Measurements from ENCODE around the gene PCCA. TPM values are rescaled to one million over a fixed set of nuclear protein-coding genes. Genes with fewer than 3 reads are reported as not detected.
"Not testable (repeated sequence)": the region's sequence is repeated elsewhere in the genome, so short reads cannot be mapped to it uniquely, and the experiment has no call there.

The PCCA gene
- total RNA-seq, 4 donors from 2014 or later = 29.5 to 55.5 (median 38.3) TPM

DNA sequence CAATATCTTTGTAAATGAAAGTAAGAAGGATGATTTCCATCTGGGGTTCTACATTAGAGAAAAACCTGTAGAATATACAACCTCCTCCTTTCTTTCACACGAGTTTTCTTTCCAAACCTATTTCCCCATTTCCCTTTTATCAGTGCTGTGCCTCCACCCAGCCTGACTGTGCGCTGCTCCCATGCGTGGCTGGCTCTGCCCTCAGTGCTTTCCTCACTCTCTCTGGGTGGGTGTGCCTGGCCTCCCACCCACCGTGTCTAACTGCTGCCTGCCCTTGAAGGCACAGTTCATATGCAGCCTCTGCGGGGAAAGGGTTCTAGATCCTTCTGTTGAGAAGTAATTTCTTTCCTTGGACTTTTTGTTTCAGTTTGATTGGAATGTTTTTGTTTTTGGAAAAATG is 70.7 kb downstream of the PCCA start:
- H3K27me3 ChIP-seq = no peaks in the 10 kb centered on the region
- H3K4me1 ChIP-seq = no peaks in the 10 kb centered on the region
- H3K27ac ChIP-seq = no peak overlapping the region
- H3K36me3 ChIP-seq = peaks cover 0 to 27% (median 0%) of the 10 kb centered on the region in 3 donors
- no peak overlapping the region for H3K4me3 ChIP-seq
- H3K9me3 ChIP-seq = no peaks in the 10 kb centered on the region
- TF ChIP-seq POLR2A (IDR thresholded peaks at IDR 0.05) (no peak), EP300 (IDR thresholded peaks at IDR 0.05) (no peak)
- TF ChIP-seq, protein P1, sequence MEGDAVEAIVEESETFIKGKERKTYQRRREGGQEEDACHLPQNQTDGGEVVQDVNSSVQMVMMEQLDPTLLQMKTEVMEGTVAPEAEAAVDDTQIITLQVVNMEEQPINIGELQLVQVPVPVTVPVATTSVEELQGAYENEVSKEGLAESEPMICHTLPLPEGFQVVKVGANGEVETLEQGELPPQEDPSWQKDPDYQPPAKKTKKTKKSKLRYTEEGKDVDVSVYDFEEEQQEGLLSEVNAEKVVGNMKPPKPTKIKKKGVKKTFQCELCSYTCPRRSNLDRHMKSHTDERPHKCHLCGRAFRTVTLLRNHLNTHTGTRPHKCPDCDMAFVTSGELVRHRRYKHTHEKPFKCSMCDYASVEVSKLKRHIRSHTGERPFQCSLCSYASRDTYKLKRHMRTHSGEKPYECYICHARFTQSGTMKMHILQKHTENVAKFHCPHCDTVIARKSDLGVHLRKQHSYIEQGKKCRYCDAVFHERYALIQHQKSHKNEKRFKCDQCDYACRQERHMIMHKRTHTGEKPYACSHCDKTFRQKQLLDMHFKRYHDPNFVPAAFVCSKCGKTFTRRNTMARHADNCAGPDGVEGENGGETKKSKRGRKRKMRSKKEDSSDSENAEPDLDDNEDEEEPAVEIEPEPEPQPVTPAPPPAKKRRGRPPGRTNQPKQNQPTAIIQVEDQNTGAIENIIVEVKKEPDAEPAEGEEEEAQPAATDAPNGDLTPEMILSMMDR (IDR thresholded peaks at IDR 0.05) = no peak
- no peak for DNase-seq (ENCODE audit: low spot score in 2 of 2)
- 66 to 81% methylated on average over 5 of the region's 5 CpGs for WGBS, 2 donors

DNA sequence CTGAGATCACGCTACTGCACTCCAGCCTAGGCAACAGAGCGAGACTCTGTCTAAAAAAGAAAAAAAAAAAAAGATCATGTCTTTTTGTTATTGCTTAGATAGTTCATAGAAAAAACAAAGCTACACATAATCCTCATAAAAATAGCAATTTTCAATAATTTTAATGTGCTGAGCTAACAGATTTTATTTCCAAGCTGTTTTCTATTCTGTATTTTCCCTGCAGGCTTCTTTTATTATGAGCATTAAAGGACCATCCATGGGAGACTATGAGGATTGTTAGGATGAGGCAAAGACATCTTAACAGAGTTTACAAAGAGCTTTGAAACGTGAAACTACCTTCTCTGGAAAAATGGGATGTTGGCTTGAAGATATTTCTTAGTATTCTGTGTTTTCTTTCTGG is 71.6 kb downstream of the PCCA start:
- WGBS, 2 donors = 88 to 90% methylated on average over 3 of the region's 3 CpGs
- TF ChIP-seq POLR2A (IDR thresholded peaks at IDR 0.05) = no peak
- no peak for TF ChIP-seq EP300 (IDR thresholded peaks at IDR 0.05)
- TF ChIP-seq, protein P1 (IDR thresholded peaks at IDR 0.05) = no peak

GRCh38 chr13:100163375-100163774 is 74.5 kb downstream of the PCCA start:
- H3K4me1 ChIP-seq = no peaks in the 10 kb centered on the region
- no peaks in the 10 kb centered on the region for H3K9me3 ChIP-seq
- H3K36me3 ChIP-seq = peaks cover 0 to 13% (median 0%) of the 10 kb centered on the region in 3 donors
- no peak overlapping the region for H3K4me3 ChIP-seq
- WGBS, 2 donors = 84 to 100% methylated on average over 1 of the region's 1 CpG
- no peak for TF ChIP-seq POLR2A (IDR thresholded peaks at IDR 0.05)
- TF ChIP-seq, protein P1 (IDR thresholded peaks at IDR 0.05) = no peak
- TF ChIP-seq EP300 (IDR thresholded peaks at IDR 0.05) = no peak
- no peak for DNase-seq (ENCODE audit: low spot score in 2 of 2)
- H3K27ac ChIP-seq = no peak overlapping the region
- H3K27me3 ChIP-seq = no peaks in the 10 kb centered on the region

More for the DNA sequence above, 71.6 kb downstream of the PCCA start:
- Histone ChIP-seq H3K4me1 (no peaks in the 10 kb centered on the region), H3K27ac (no peak overlapping the region), H3K4me3 (no peak overlapping the region), H3K9me3 (no peaks in the 10 kb centered on the region), H3K36me3 (peaks cover 0 to 20% (median 0%) of the 10 kb centered on the region in 3 donors), H3K27me3 (no peaks in the 10 kb centered on the region)
- DNase-seq (ENCODE audit: low spot score in 2 of 2) = no peak

GRCh38 chr13:100173203-100173602 is 84.3 kb downstream of the PCCA start:
- Histone ChIP-seq H3K4me3 (no peak overlapping the region), H3K27ac (no peak overlapping the region), H3K36me3 (peaks cover 0 to 7% (median 0%) of the 10 kb centered on the region in 3 donors), H3K9me3 (no peaks in the 10 kb centered on the region), H3K27me3 (no peaks in the 10 kb centered on the region), H3K4me1 (no peaks in the 10 kb centered on the region)
- no peak for TF ChIP-seq EP300 (IDR thresholded peaks at IDR 0.05)
- no peak for DNase-seq (ENCODE audit: low spot score in 2 of 2)
- WGBS, 2 donors = 83 to 87% methylated on average over 5 of the region's 5 CpGs

GRCh38 chr13:100174455-100174854 is 85.6 kb downstream of the PCCA start:
- H3K9me3 ChIP-seq; H3K27me3 ChIP-seq; DNase-seq (ENCODE audit: low spot score in 2 of 2); H3K4me3 ChIP-seq; H3K36me3 ChIP-seq; H3K4me1 ChIP-seq; H3K27ac ChIP-seq: not testable (repeated sequence)
- WGBS, 2 donors = 94 to 99% methylated on average over 4 of the region's 4 CpGs

GRCh38 chr13:100175078-100175802 is 86.3 kb downstream of the PCCA start:
- H3K4me3 ChIP-seq = no peak overlapping the region
- H3K4me1 ChIP-seq = no peaks in the 10 kb centered on the region
- no peak for DNase-seq (ENCODE audit: low spot score in 2 of 2)
- no peak overlapping the region for H3K27ac ChIP-seq
- no peaks in the 10 kb centered on the region for H3K27me3 ChIP-seq
- TF ChIP-seq POLR2A (IDR thresholded peaks at IDR 0.05) (no peak), EP300 (IDR thresholded peaks at IDR 0.05) (no peak)
- TF ChIP-seq, protein P1 (IDR thresholded peaks at IDR 0.05) = no peak
- peaks cover 0 to 7% (median 0%) of the 10 kb centered on the region in 3 donors for H3K36me3 ChIP-seq
- 90 to 94% methylated on average over 2 of the region's 2 CpGs for WGBS, 2 donors
- no peaks in the 10 kb centered on the region for H3K9me3 ChIP-seq

Measured in tibial nerve (tissue), 4 donors.